Mesendoderm (in vitro differentiated cells): ENCODE results near the gene ZNF681.

Experiments used
- DNase-seq: peaks from one replicate; pipeline ENCODE4 v3.0.0; 2013
- H2AK5ac ChIP-seq: 2 replicates; pipeline ENCODE4 v1.6.1; 2013; ENCODE audit warnings: low read length, inconsistent platforms
- H2BK120ac ChIP-seq: 2 replicates; pipeline ENCODE4 v1.6.1; 2013; ENCODE audit warnings: low read depth, mild to moderate bottlenecking, low read length, moderate library complexity, mixed read lengths
- H2BK15ac ChIP-seq: replicated peaks from 2 replicates; pipeline ENCODE4 v1.6.1; 2013; ENCODE audit warnings: low read depth, mild to moderate bottlenecking, moderate library complexity
- H2BK5ac ChIP-seq: 2 replicates; pipeline ENCODE4 v1.6.1; 2013; ENCODE audit warnings: low read length, inconsistent platforms
- H3K18ac ChIP-seq: 2 replicates; pipeline ENCODE4 v1.6.1; 2013; ENCODE audit warnings: mild to moderate bottlenecking, low read length, mixed read lengths
- H3K23ac ChIP-seq: one replicate; pipeline ENCODE4 v1.6.1; 2013; ENCODE audit warnings: low read length
- H3K27ac ChIP-seq: 2 replicates; pipeline ENCODE4 v1.5.1; 2013; ENCODE audit warnings: low read depth, mild to moderate bottlenecking, inconsistent platforms, low read length, moderate library complexity
- H3K27me3 ChIP-seq: 2 replicates; pipeline ENCODE4 v1.6.1; 2013; ENCODE audit warnings: low read length, control low read depth, mild to moderate bottlenecking, inconsistent platforms; ENCODE audit not compliant: insufficient read depth, poor library complexity
- H3K36me3 ChIP-seq: 2 replicates; pipeline ENCODE4 v1.6.1; 2013; ENCODE audit warnings: low read length, inconsistent platforms; ENCODE audit not compliant: control insufficient read depth, insufficient read depth
- H3K4ac ChIP-seq: one replicate; pipeline ENCODE4 v1.6.1; 2013; ENCODE audit warnings: low read depth, mild to moderate bottlenecking, low read length, moderate library complexity
- H3K4me1 ChIP-seq: 2 replicates; pipeline ENCODE4 v1.6.1; 2013; ENCODE audit warnings: low read depth, low read length, inconsistent platforms; ENCODE audit not compliant: control insufficient read depth
- H3K4me2 ChIP-seq: 2 replicates; pipeline ENCODE4 v1.6.1; 2013; ENCODE audit warnings: low read length
- H3K4me3 ChIP-seq: 2 replicates; pipeline ENCODE4 v1.5.1; 2013; ENCODE audit warnings: mild to moderate bottlenecking, low read length
- H3K56ac ChIP-seq: one replicate; pipeline ENCODE4 v1.6.1; 2013; ENCODE audit warnings: low read length
- H3K79me1 ChIP-seq: 2 replicates; pipeline ENCODE4 v1.6.1; 2013; ENCODE audit warnings: low read length, inconsistent platforms
- H3K79me2 ChIP-seq: 2 replicates; pipeline ENCODE4 v1.6.1; 2013; ENCODE audit warnings: mild to moderate bottlenecking, low read length; ENCODE audit not compliant: control insufficient read depth, insufficient read depth
- H3K9ac ChIP-seq: 2 replicates; pipeline ENCODE4 v1.6.1; 2013; ENCODE audit warnings: low read length, inconsistent platforms
- H4K5ac ChIP-seq: one replicate; pipeline ENCODE4 v1.6.1; 2013; ENCODE audit warnings: low read length
- H4K8ac ChIP-seq: one replicate; pipeline ENCODE4 v1.6.1; 2013; ENCODE audit warnings: low read depth, mild to moderate bottlenecking, control low read depth, low read length, moderate library complexity
- WGBS: extraction: QIAGEN DNeasy Blood & Tissue Kit; methylation state at CpG from one replicate; pipeline ENCODE4 v1.1.7; 2013; ENCODE audit warnings: low lambda C conversion rate, missing lambda C conversion rate; ENCODE audit not compliant: insufficient coverage; ENCODE audit errors: extremely low coverage; 5-methylcytosine and 5-hydroxymethylcytosine counted together

The ZNF681 gene

DNA sequence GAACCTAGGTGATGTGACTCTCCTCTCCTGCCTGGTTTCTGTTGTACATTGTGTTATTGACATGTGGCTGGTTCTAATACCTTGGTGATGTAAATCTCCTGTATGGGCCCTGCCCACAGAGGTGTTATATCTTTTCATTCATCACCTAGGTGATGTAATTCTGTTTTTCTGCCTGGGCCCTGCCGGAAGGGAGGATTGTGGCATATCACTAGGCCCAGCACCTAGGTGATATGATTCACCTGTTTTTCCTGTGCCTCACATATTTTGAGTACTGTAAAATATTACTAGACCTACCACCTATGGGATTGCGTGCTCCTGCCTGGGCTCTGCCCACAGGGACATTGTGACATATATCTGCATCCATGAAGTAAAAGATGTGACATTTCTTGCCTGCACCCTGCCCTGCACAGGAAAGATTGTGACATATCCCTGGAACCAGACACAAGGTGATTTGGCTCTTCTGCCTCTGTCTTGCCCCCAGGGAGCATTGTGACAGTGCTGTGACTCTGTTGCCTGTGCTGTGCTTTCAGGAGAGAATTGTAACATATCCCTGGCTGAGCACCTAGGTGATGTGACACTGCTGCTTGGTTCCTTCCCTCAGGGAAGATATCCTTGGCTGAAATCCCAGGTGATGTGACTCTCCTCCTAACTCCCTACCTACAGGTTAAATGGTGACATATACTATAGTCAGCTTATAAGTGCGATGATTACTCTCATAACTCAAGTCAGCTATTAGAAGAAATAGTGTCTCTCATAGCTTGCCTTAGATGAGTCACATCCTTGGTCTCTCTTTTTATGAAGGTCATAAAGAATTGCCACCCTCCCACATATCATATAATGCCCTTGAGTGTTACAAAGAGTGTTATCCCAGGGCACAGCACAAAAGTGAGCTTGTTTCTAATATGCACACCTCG lies 13.3 kb upstream of the ZNF681 start:
- Histone ChIP-seq H3K4ac (no peak overlapping the region), H3K79me1 (peaks cover 16% of the 10 kb centered on the region), H4K5ac (no peak overlapping the region), H3K23ac (no peak overlapping the region), H3K9ac (no peak overlapping the region), H3K27me3 (no peaks in the 10 kb centered on the region), H2AK5ac (no peak overlapping the region), H3K36me3 (peaks cover 7% of the 10 kb centered on the region), H3K27ac (no peak overlapping the region), H4K8ac (no peak overlapping the region), H3K4me3 (no peak overlapping the region), H3K4me2 (no peak overlapping the region), H3K79me2 (peaks cover 86% of the 10 kb centered on the region), H2BK120ac (no peak overlapping the region), H3K56ac (no peak overlapping the region), H2BK5ac (no peak overlapping the region), H2BK15ac (no peak overlapping the region), H3K18ac (no peak overlapping the region), H3K4me1 (no peaks in the 10 kb centered on the region)
- no CpG with 5 or more reads among the region's 4 CpGs for WGBS
- no peak for DNase-seq

GRCh38 chr19:23771316-23771715 lies 12.6 kb upstream of the ZNF681 start:
- H3K4me2 ChIP-seq, result no peak overlapping the region
- WGBS, result no CpG with 5 or more reads among the region's 2 CpGs
- H3K27ac ChIP-seq, result no peak overlapping the region
- peaks cover 84% of the 10 kb centered on the region for H3K79me2 ChIP-seq
- H3K36me3 ChIP-seq, result peaks cover 7% of the 10 kb centered on the region
- H3K9ac ChIP-seq, result no peak overlapping the region
- no peaks in the 10 kb centered on the region for H3K4me1 ChIP-seq
- H4K5ac ChIP-seq, result no peak overlapping the region
- no peak overlapping the region for H2AK5ac ChIP-seq
- H3K23ac ChIP-seq, result no peak overlapping the region
- no peak overlapping the region for H4K8ac ChIP-seq
- no peak for DNase-seq
- peaks cover 13% of the 10 kb centered on the region for H3K79me1 ChIP-seq
- H2BK15ac ChIP-seq, result no peak overlapping the region
- H2BK120ac ChIP-seq, result no peak overlapping the region
- no peak overlapping the region for H2BK5ac ChIP-seq
- H3K4ac ChIP-seq, result no peak overlapping the region
- no peaks in the 10 kb centered on the region for H3K27me3 ChIP-seq
- no peak overlapping the region for H3K18ac ChIP-seq
- no peak overlapping the region for H3K4me3 ChIP-seq
- H3K56ac ChIP-seq, result no peak overlapping the region

DNA sequence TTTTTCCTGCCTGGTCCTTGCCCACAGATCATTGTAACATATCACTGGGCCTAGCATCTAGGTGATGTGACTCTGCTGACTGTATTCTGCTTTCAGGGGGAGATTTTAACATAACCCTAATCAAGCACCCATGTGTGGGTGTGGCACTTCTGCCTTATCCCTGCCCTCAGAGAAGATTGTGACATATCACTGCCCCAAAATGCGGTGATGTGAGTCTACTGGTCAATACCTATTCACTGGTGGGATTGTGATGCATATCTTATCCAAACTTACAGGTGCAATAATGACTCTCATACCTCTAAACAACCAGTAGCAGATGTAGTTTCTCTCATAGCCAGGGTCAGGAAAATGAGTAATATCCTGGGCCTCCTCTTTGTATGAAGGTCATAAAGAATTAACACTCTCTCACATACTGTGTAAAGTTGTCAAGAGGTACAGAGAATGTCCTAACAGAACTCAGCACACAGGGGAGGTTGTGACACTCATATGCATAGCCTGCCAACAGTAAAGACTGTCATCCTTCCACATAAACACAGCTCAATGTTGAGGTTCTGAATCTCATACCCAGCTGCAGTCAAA lies 12.1 kb upstream of the ZNF681 start:
- H2BK120ac ChIP-seq, result no peak overlapping the region
- no peaks in the 10 kb centered on the region for H3K27me3 ChIP-seq
- H3K4me2 ChIP-seq, result no peak overlapping the region
- no peak overlapping the region for H3K23ac ChIP-seq
- DNase-seq, result no peak
- H3K79me1 ChIP-seq, result peaks cover 10% of the 10 kb centered on the region
- WGBS, result no CpG with 5 or more reads among the region's 1 CpG
- H3K18ac ChIP-seq, result no peak overlapping the region
- H3K36me3 ChIP-seq, result peaks cover 4% of the 10 kb centered on the region
- H3K27ac ChIP-seq, result no peak overlapping the region
- no peak overlapping the region for H2AK5ac ChIP-seq
- H3K4me1 ChIP-seq, result no peaks in the 10 kb centered on the region
- H3K9ac ChIP-seq, result no peak overlapping the region
- H4K5ac ChIP-seq, result no peak overlapping the region
- no peak overlapping the region for H3K56ac ChIP-seq
- no peak overlapping the region for H2BK5ac ChIP-seq
- peaks cover 82% of the 10 kb centered on the region for H3K79me2 ChIP-seq
- no peak overlapping the region for H2BK15ac ChIP-seq
- no peak overlapping the region for H3K4me3 ChIP-seq
- no peak overlapping the region for H3K4ac ChIP-seq
- H4K8ac ChIP-seq, result no peak overlapping the region

DNA sequence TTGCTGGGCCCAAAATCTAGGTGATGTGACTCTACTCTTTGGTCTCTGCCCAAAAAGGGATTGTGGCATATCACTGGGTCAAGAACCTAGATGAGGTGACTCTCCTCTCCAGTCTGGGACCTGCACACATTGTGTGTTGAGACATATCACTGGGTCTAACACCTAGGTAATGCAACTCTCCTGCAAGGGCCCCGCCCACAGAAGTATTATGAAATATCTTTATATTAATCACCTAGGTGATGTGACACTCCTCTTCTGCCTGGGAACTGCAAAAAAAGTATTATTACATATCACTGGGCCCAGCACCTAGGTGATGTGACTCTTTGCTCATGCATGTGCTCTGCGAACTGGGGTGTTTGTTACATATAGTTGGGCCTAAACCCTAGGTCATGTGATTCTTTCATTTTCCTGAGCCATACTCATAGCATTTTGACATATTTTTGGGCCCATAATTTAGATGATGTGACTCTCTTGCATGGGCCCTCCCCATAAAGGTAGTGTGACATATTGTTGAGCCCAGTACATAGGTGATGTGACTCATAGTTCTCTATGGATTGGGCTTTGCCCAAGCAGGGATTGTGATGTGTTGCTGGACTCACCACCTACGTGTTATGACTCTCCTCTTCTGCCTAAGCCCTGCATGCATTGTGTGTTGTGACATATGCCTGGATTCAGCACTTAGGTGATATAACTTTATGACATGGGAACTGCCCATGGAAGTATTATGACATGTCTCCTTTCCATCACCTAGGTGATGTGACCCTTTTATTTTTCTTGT lies 11.2 kb upstream of the ZNF681 start:
- WGBS, result no CpG with 5 or more reads among the region's 3 CpGs
- H3K56ac ChIP-seq, result no peak overlapping the region
- H3K18ac ChIP-seq, result no peak overlapping the region
- no peak overlapping the region for H3K4me3 ChIP-seq
- H4K8ac ChIP-seq, result no peak overlapping the region
- no peak overlapping the region for H2BK120ac ChIP-seq
- H3K36me3 ChIP-seq, result peaks cover 4% of the 10 kb centered on the region
- H3K23ac ChIP-seq, result no peak overlapping the region
- H3K27me3 ChIP-seq, result no peaks in the 10 kb centered on the region
- no peaks in the 10 kb centered on the region for H3K4me1 ChIP-seq
- no peak overlapping the region for H3K4me2 ChIP-seq
- H2BK15ac ChIP-seq, result no peak overlapping the region
- no peak overlapping the region for H4K5ac ChIP-seq
- H3K4ac ChIP-seq, result no peak overlapping the region
- no peak for DNase-seq
- H3K9ac ChIP-seq, result no peak overlapping the region
- H2AK5ac ChIP-seq, result no peak overlapping the region
- H3K79me2 ChIP-seq, result peaks cover 82% of the 10 kb centered on the region
- H3K27ac ChIP-seq, result no peak overlapping the region
- H2BK5ac ChIP-seq, result no peak overlapping the region
- peaks cover 3% of the 10 kb centered on the region for H3K79me1 ChIP-seq

- no peak overlapping the region for H2BK15ac ChIP-seq
- WGBS, result no CpG with 5 or more reads among the region's 13 CpGs
- no peak overlapping the region for H2BK5ac ChIP-seq
- no peak overlapping the region for H3K23ac ChIP-seq
- no peak overlapping the region for H2AK5ac ChIP-seq
- DNase-seq, result no peak
- no peak overlapping the region for H3K27ac ChIP-seq
- H4K5ac ChIP-seq, result no peak overlapping the region
- peaks cover 76% of the 10 kb centered on the region for H3K79me2 ChIP-seq
- H3K18ac ChIP-seq, result no peak overlapping the region
- H3K4me1 ChIP-seq, result no peaks in the 10 kb centered on the region
- H3K56ac ChIP-seq, result no peak overlapping the region
- H3K9ac ChIP-seq, result no peak overlapping the region
- H3K4me2 ChIP-seq, result no peak overlapping the region
- no peak overlapping the region for H4K8ac ChIP-seq
- H3K36me3 ChIP-seq, result peaks cover 4% of the 10 kb centered on the region
- no peaks in the 10 kb centered on the region for H3K27me3 ChIP-seq
- H2BK120ac ChIP-seq, result no peak overlapping the region
- no peaks in the 10 kb centered on the region for H3K79me1 ChIP-seq
- H3K4ac ChIP-seq, result no peak overlapping the region
- H3K4me3 ChIP-seq, result no peak overlapping the region
Measured at GRCh38 chr19:23766951-23767350, 8.3 kb upstream of the ZNF681 start.
